ENCODE results near the gene SYT7.

- TF ChIP-seq CTCF (IDR thresholded peaks at IDR 0.05) (no peak), EZH2 (IDR thresholded peaks at IDR 0.05; ENCODE audit: borderline replicate concordance, insufficient read depth, low read depth, low read length, poor library complexity, severe bottlenecking) (no peak)
These were observed 32.2 kb upstream of the SYT7 start for GRCh38 chr11:61613051-61613450.
